ENCODE results near the gene ACAD11. TPM values are rescaled to one million over a fixed set of nuclear protein-coding genes. Genes with fewer than 3 reads are reported as not detected.

The ACAD11 gene
- total RNA-seq: 10 to 100 TPM; 39.0 to 69.8 (median 51.5) TPM

GRCh38 chr3:132659365-132660051, at the start of gene ACAD11:
TSS of gene ACAD11 (minus strand) at chr3:132659809. CDS start at chr3:132659751, 58 bp downstream.
- no peak for TF ChIP-seq CTCF (IDR thresholded peaks at IDR 0.05; ENCODE audit: low read depth)

- no peak for TF ChIP-seq CTCF (IDR thresholded peaks at IDR 0.05; ENCODE audit: low read depth)
Observed at GRCh38 chr3:132703733-132704132, 44.1 kb upstream of the ACAD11 start.

GRCh38 chr3:132695422-132695821, 35.8 kb upstream of the ACAD11 start:
- no peak for TF ChIP-seq CTCF (IDR thresholded peaks at IDR 0.05; ENCODE audit: low read depth)

- TF ChIP-seq CTCF (IDR thresholded peaks at IDR 0.05; ENCODE audit: low read depth): no peak
Observed at GRCh38 chr3:132694991-132695390, 35.4 kb upstream of the ACAD11 start.

GRCh38 chr3:132690040-132690439, 30.4 kb upstream of the ACAD11 start:
- TF ChIP-seq CTCF (IDR thresholded peaks at IDR 0.05; ENCODE audit: low read depth): no peak

- no peak for TF ChIP-seq CTCF (IDR thresholded peaks at IDR 0.05; ENCODE audit: low read depth)
Observed at GRCh38 chr3:132682201-132682600, 22.6 kb upstream of the ACAD11 start.

GRCh38 chr3:132681421-132681820, 21.8 kb upstream of the ACAD11 start:
- no peak for TF ChIP-seq CTCF (IDR thresholded peaks at IDR 0.05; ENCODE audit: low read depth)

Measured in subcutaneous adipose tissue (tissue), 4 donors.